ENCODE results near the gene KPNB1. TPM values are rescaled to one million over a fixed set of nuclear protein-coding genes. Genes with fewer than 3 reads are reported as not detected.
A peak's percentile ranks its signal among the peaks of the same experiment; 100 is the strongest.

KPNB1 gene
- total RNA-seq, 3 donors from 2014 or later: 162 to 269 (median 217) TPM

- peak; percentile 97 for TF ChIP-seq CTCF (IDR thresholded peaks at IDR 0.05)
- peak; percentile 65 to 78 (median 72) for DNase-seq
- peak; percentile 62 for ATAC-seq
- intact Hi-C loops (cut with DNase I, micrococcal nuclease): no loop called here
- H3K9me3 ChIP-seq: no peaks in the 10 kb centered on the region
- no peak overlapping the region for H3K4me3 ChIP-seq
- H3K36me3 ChIP-seq (ENCODE audit: low read depth): no peaks in the 10 kb centered on the region
- H3K4me1 ChIP-seq (ENCODE audit: low read depth): peaks cover 6% of the 10 kb centered on the region
Measured at GRCh38 chr17:47698749-47699535, 49.2 kb downstream of the KPNB1 start.

GRCh38 chr17:47699536-47699840, 49.8 kb downstream of the KPNB1 start:
- DNase-seq (no peak), ATAC-seq (no peak)
- Histone ChIP-seq H3K9me3 (no peaks in the 10 kb centered on the region), H3K4me1 (ENCODE audit: low read depth) (peaks cover 6% of the 10 kb centered on the region), H3K36me3 (ENCODE audit: low read depth) (no peaks in the 10 kb centered on the region), H3K4me3 (no peak overlapping the region)
- no peak for TF ChIP-seq CTCF (IDR thresholded peaks at IDR 0.05)
- intact Hi-C loops (cut with DNase I, micrococcal nuclease): no loop called here

GRCh38 chr17:47700471-47701449, 51.0 kb downstream of the KPNB1 start:
- ATAC-seq (no peak), DNase-seq (peak in 1 of 3 donors; percentile 23)
- Histone ChIP-seq H3K4me3 (no peak overlapping the region), H3K36me3 (ENCODE audit: low read depth) (no peaks in the 10 kb centered on the region), H3K9me3 (no peaks in the 10 kb centered on the region), H3K4me1 (ENCODE audit: low read depth) (no peaks in the 10 kb centered on the region)
- no peak for TF ChIP-seq CTCF (IDR thresholded peaks at IDR 0.05)
- intact Hi-C loops (cut with DNase I, micrococcal nuclease): no loop called here

- H3K4me3 ChIP-seq: no peak overlapping the region
- intact Hi-C loops (cut with DNase I, micrococcal nuclease): no loop called here
- no peaks in the 10 kb centered on the region for H3K4me1 ChIP-seq (ENCODE audit: low read depth)
- TF ChIP-seq CTCF (IDR thresholded peaks at IDR 0.05): no peak
- H3K9me3 ChIP-seq: no peaks in the 10 kb centered on the region
- ATAC-seq (no peak), DNase-seq (peak in 1 of 3 donors; percentile 16)
- no peaks in the 10 kb centered on the region for H3K36me3 ChIP-seq (ENCODE audit: low read depth)
Measured at GRCh38 chr17:47701608-47702007, 51.9 kb downstream of the KPNB1 start.

GRCh38 chr17:47702391-47702995, 52.8 kb downstream of the KPNB1 start:
- Histone ChIP-seq H3K4me1 (ENCODE audit: low read depth) (no peaks in the 10 kb centered on the region), H3K9me3 (no peaks in the 10 kb centered on the region), H3K4me3 (no peak overlapping the region), H3K36me3 (ENCODE audit: low read depth) (no peaks in the 10 kb centered on the region)
- ATAC-seq (no peak), DNase-seq (no peak)
- no peak for TF ChIP-seq CTCF (IDR thresholded peaks at IDR 0.05)
- intact Hi-C loops (cut with DNase I, micrococcal nuclease): no loop called here

Measured in mucosa of descending colon (tissue), 3 donors.